A549 (cell line): ENCODE results near the gene CLTRN. TPM values are rescaled to one million over a fixed set of nuclear protein-coding genes. Genes with fewer than 3 reads are reported as not detected.
"Not testable (repeated sequence)": the region's sequence is repeated elsewhere in the genome, so short reads cannot be mapped to it uniquely, and the experiment has no call there.

Experiments
- ATAC-seq, 2 experiments: fragments of 200-7000 bp in 1 of 2; fragments of >200 bp in 1 of 2; cut with Nextera tagmentation in 1 of 2; cut with Tn5 transposase in 1 of 2; 3 replicates each; pipeline versions ENCODE4 v1.8.0 to v1.9.1; 2018 to 2020; ENCODE audit warnings: mild to moderate bottlenecking in 1 of 2, moderate library complexity in 1 of 2
- CTCF ChIA-PET: fragments of 300-600 bp; sonication (Branson Sonifier 250); formaldehyde crosslinking; extraction: SDS; loops from one replicate; lab custom pipeline; 2021; ENCODE audit warnings: antibody characterized with exemption, inconsistent platforms; lab: Yijun Ruan, JAX
- POLR2A ChIA-PET: fragments of 350-600 bp; formaldehyde crosslinking; extraction: SDS; loops from one replicate; lab custom pipeline; 2021; ENCODE audit warnings: antibody characterized with exemption, inconsistent platforms; lab: Yijun Ruan, JAX
- DNase-seq, 2 experiments: peaks; one replicate each; pipeline versions ENCODE4 v3.0.0 to v3.0.0-alpha.2; 2011 to 2016; ENCODE audit warnings: low read depth in 1 of 2, low spot score in 1 of 2
- FAIRE-seq: peaks from 2 replicates; lab custom pipeline; 2011; peaks lifted over from hg19 to GRCh38; lab: Jason Lieb, UNC
- H3K27ac ChIP-seq, 2 experiments: fragments of >200 bp; sonication (Bioruptor Twin); formaldehyde crosslinking; 3 replicates each; pipeline ENCODE4 v1.5.1; 2016 to 2017
- H3K4me1 ChIP-seq: fragments of >200 bp; sonication (Bioruptor Twin); formaldehyde crosslinking; 3 replicates; pipeline ENCODE4 v1.6.1; 2016
- H3K4me2 ChIP-seq: fragments of >200 bp; sonication (Bioruptor Twin); formaldehyde crosslinking; 3 replicates; pipeline ENCODE4 v1.6.1; 2016
- H3K4me3 ChIP-seq: fragments of >200 bp; sonication (Bioruptor Twin); formaldehyde crosslinking; 3 replicates; pipeline ENCODE4 v1.5.1; 2016
- H3K9me3 ChIP-seq: fragments of >200 bp; sonication (Bioruptor Twin); formaldehyde crosslinking; 3 replicates; pipeline ENCODE4 v1.6.1; 2016
- BHLHE40 ChIP-seq: IDR thresholded peaks from 2 replicates; pipeline ENCODE4 v1.6.1; 2012; ENCODE audit warnings: low read depth, low read length, inconsistent platforms
- EHF ChIP-seq: fragments of 250-450 bp; sonication (Bioruptor Pico); IDR thresholded peaks from 2 replicates; pipeline ENCODE4 v1.5.0; 2020; ENCODE audit warnings: mild to moderate bottlenecking
- HDAC2 ChIP-seq: fragments of 200-600 bp; sonication (generic); IDR thresholded peaks from 2 replicates; pipeline ENCODE4 v1.6.1; 2016
- HOXA7 ChIP-seq: fragments of 250-450 bp; sonication (Bioruptor Pico); IDR thresholded peaks from 2 replicates; pipeline ENCODE4 v1.5.0; 2020; ENCODE audit warnings: mild to moderate bottlenecking, moderate library complexity
- JUNB ChIP-seq: fragments of >200 bp; sonication (Bioruptor Twin); formaldehyde crosslinking; IDR thresholded peaks from 2 replicates; pipeline ENCODE4 v1.6.1; 2016
- MAFK ChIP-seq: fragments of 450-650 bp; IDR thresholded peaks from 2 replicates; pipeline ENCODE4 v1.6.1; 2014; ENCODE audit not compliant: partially characterized antibody
- MAX ChIP-seq: IDR thresholded peaks from 2 replicates; pipeline ENCODE4 v1.6.1; 2012
- MAZ ChIP-seq: fragments of 150-350 bp; IDR thresholded peaks from 2 replicates; pipeline ENCODE4 v1.6.1; 2014; ENCODE audit warnings: antibody characterized with exemption, low read depth, low read length, borderline replicate concordance
- NR3C1 ChIP-seq: fragments of >200 bp; sonication (Bioruptor Twin); formaldehyde crosslinking; IDR thresholded peaks from 3 replicates; pipeline ENCODE4 v1.6.1; 2017
- POLR2AphosphoS2 ChIP-seq: conservative IDR thresholded peaks from 2 replicates; pipeline ENCODE4 v1.6.1; 2012; ENCODE audit warnings: low read length, improper control_type of control experiment, inconsistent platforms
- RAD21 ChIP-seq, 2 experiments: fragments of >200 bp in 1 of 2; sonication (Bioruptor Twin) in 1 of 2; formaldehyde crosslinking in 1 of 2; IDR thresholded peaks in 1 of 2; conservative IDR thresholded peaks in 1 of 2; 2 replicates in 1 of 2; 3 replicates in 1 of 2; pipeline ENCODE4 v1.6.1; 2012 to 2018; ENCODE audit warnings: inconsistent platforms in 1 of 2
- ZC3H11A ChIP-seq: fragments of 450-650 bp; IDR thresholded peaks from 2 replicates; pipeline ENCODE4 v1.6.1; 2014; ENCODE audit warnings: antibody characterized with exemption, mild to moderate bottlenecking
- WGBS: methylation state at CpG from one replicate; pipeline ENCODE4 v1.1.6; 2017; ENCODE audit errors: missing lambda C conversion rate; 5-methylcytosine and 5-hydroxymethylcytosine counted together
- polyA plus RNA-seq, 4 experiments: library from polyadenylated mRNA; depleted of rRNA in 3 of 4; stranded (reverse); fragments of >200 nt; fragmentation: RNase III in 1 of 4; extraction: RNeasy Plus Mini Kit Qiagen cat#74134 plus additional on column Dnase treatment in 1 of 4; gene quantifications; 2 replicates in 3 of 4; 3 replicates in 1 of 4; pipeline ENCODE4 v1.2.3, GENCODE V29; 2011 to 2017
- TF ChIP-seq, protein P1 (sequence below): IDR thresholded peaks from 2 replicates; pipeline ENCODE4 v1.6.1; 2012; ENCODE audit warnings: low read depth, borderline replicate concordance
- TF ChIP-seq, protein P2 (sequence below): fragments of 250-450 bp; sonication (Bioruptor Pico); IDR thresholded peaks from 2 replicates; pipeline ENCODE4 v1.5.0; 2020; ENCODE audit warnings: low read depth, mild to moderate bottlenecking, moderate library complexity
- TF ChIP-seq, protein P3 (sequence below): fragments of 450-650 bp; IDR thresholded peaks from 2 replicates; pipeline ENCODE4 v1.6.1; 2014; ENCODE audit warnings: antibody characterized with exemption

CLTRN gene
- polyA plus RNA-seq, 2 of the 4 experiments (the other 2 are of a cell fraction) = 0.46 to 2.5 TPM

DNA sequence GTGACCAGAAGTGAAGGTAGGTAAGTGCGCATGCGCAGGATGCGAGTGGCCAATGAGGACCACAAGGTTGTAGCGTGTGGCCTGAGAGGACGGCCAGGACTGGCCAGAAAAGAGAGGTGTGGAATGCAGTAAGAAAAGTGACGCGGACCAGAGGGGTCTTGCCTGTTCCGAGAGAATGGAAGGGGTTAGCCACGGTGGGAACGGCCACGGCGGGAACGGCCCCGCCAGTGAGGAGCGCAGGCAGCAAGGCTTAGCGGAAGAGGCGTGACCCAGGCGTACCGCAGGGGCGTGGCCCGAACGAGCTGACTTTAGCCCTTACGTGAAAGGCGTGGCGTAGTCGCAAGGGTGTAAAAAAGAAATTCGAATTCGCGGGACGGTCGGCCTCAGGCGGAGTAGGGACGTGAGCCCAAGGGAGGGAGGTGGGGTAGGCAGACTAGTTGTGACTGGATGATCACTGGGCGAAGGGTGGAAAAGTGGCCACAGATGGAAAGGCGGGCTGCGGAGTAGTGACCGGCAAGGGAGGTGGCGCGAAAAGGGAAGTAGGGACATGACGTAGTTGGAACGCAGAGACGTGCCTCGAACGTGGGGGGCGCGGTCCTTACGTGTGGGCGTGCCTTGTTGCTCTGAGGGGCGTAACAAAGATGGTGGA, 10.4 kb upstream of the CLTRN start (continued):
- TF ChIP-seq MAZ = no peak
- TF ChIP-seq, all 56 proteins: peak for 7

- peak overlapping the region; percentile 65 for H3K4me3 ChIP-seq
- ChIA-PET CTCF (interaction anchor here (0.9 to 1.7 kb wide), 2 partner anchors 13 to 325 kb away, joined by 3 to 4 read pairs; no protein-coding TSS in a partner anchor), POLR2A (interaction anchor here (1.0 to 1.6 kb wide), 6 partner anchors 14 to 1645 kb away, joined by 3 to 8 read pairs (median 4); partner anchors contain the start of genes CA5B, CTPS2, GEMIN8 and PIR)
- FAIRE-seq (peak; percentile 99), ATAC-seq (no peak), DNase-seq (no peak)
- H3K27ac ChIP-seq = peak overlapping the region; percentile 98 to 100
- peaks cover 14% of the 10 kb centered on the region; the same call in 1 of the 3 replicates for H3K4me1 ChIP-seq
- peak overlapping the region; percentile 83 for H3K4me2 ChIP-seq
- under 1% methylated on average over 13 of the region's 13 CpGs for WGBS
- H3K9me3 ChIP-seq = no peaks in the 10 kb centered on the region
- TF ChIP-seq MAFK = no peak
- TF ChIP-seq, protein P1, sequence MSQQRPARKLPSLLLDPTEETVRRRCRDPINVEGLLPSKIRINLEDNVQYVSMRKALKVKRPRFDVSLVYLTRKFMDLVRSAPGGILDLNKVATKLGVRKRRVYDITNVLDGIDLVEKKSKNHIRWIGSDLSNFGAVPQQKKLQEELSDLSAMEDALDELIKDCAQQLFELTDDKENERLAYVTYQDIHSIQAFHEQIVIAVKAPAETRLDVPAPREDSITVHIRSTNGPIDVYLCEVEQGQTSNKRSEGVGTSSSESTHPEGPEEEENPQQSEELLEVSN = peak; percentile 91
- peak; percentile 86 for TF ChIP-seq MAX
- TF ChIP-seq, all 56 proteins: peak for 2
Measured at GRCh38 chrX:15674514-15674840, 9.9 kb upstream of the CLTRN start.

DNA sequence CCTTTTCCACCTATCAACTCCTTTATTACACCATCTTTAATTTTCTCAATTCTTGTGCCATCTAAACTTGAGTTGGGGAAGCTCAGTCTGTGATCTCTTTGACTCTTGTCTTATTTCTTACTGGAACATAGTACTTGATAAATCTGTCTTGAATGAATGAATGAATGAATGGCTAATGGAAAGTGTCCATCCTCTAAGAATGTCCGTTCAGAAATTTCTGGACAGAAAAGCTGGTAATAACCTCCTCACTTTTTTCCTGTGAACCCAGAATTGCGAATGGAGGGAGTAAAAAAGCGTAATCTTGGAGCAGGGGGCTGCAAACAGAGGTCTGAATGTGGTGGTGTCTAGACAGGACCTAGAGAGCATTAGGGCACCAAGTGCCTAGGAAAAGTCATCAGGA, 9.4 kb upstream of the CLTRN start:
- Histone ChIP-seq H3K4me1 (peaks cover 14% of the 10 kb centered on the region; the same call in 1 of the 3 replicates), H3K4me2 (peak overlapping the region; percentile 83), H3K9me3 (no peaks in the 10 kb centered on the region), H3K27ac (peak overlapping the region; percentile 98 to 100), H3K4me3 (peak overlapping the region; percentile 65)
- POLR2A ChIA-PET = interaction anchor here (1.0 to 1.6 kb wide), 2 partner anchors 13 to 180 kb away, joined by 3 read pairs; no protein-coding TSS in a partner anchor
- CTCF ChIA-PET = interaction anchor here (0.9 to 1.7 kb wide), 2 partner anchors 13 to 325 kb away, joined by 3 to 4 read pairs; no protein-coding TSS in a partner anchor
- TF ChIP-seq HDAC2 = no peak
- WGBS = 67% methylated on average over 3 of the region's 3 CpGs
- no peak for DNase-seq
- FAIRE-seq = no peak
- no peak for ATAC-seq

DNA sequence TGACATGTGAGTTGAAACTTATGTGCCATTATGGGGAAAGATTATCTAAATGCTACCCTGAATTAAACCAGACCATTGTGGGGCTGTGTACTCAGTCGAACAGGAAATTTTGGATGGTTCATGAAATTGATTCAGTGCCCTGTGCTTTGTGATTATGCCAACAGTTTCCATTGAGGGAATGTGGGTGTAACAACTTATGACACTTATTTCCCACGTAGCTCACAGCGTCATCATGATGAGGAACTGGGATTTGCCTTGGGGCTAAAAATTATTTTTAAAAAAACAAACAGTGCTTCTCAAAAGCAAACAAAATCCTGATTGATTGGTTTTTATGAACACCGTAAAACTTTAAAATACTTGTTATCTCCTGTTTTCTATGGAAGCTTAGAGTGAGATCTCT, 8.3 kb upstream of the CLTRN start:
- WGBS = 84% methylated on average over 4 of the region's 4 CpGs
- H3K4me1 ChIP-seq = peaks cover 14% of the 10 kb centered on the region; the same call in 1 of the 3 replicates
- FAIRE-seq (no peak), DNase-seq (no peak), ATAC-seq (no peak)
- H3K4me2 ChIP-seq = no peak overlapping the region
- ChIA-PET CTCF (no interaction called here), POLR2A (no interaction called here)
- TF ChIP-seq POLR2AphosphoS2 (no peak), JUNB (no peak), HOXA7 (CRISPR knock-in tag) (no peak), BHLHE40 (no peak)
- TF ChIP-seq, protein P2, sequence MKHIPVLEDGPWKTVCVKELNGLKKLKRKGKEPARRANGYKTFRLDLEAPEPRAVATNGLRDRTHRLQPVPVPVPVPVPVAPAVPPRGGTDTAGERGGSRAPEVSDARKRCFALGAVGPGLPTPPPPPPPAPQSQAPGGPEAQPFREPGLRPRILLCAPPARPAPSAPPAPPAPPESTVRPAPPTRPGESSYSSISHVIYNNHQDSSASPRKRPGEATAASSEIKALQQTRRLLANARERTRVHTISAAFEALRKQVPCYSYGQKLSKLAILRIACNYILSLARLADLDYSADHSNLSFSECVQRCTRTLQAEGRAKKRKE (CRISPR knock-in tag) = no peak
- TF ChIP-seq, protein P3, sequence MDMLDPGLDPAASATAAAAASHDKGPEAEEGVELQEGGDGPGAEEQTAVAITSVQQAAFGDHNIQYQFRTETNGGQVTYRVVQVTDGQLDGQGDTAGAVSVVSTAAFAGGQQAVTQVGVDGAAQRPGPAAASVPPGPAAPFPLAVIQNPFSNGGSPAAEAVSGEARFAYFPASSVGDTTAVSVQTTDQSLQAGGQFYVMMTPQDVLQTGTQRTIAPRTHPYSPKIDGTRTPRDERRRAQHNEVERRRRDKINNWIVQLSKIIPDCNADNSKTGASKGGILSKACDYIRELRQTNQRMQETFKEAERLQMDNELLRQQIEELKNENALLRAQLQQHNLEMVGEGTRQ = no peak
- TF ChIP-seq, protein P1 = no peak
- H3K27ac ChIP-seq = no peak overlapping the region
- H3K9me3 ChIP-seq = no peaks in the 10 kb centered on the region
- no peak overlapping the region for H3K4me3 ChIP-seq

DNA sequence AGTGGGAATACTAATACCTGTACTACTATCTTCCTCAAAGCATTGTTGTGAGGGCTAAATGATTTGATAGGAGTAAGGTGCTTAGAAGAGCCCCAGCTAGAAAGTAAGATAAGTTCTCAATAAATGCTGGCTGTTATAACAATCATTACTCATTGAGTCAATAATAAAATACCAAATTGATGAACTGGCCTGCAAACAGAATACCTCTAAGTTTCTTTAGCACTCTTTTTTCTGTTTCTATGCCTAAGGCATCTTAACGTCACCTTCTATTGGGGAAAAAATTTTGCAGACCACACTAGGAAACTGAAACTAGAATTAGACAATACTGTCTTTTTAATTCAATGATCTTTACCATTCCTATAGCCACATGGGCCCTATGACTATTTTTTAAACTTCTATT, 1.2 kb downstream of the CLTRN start:
- no peak for ATAC-seq
- DNase-seq = no peak
- Histone ChIP-seq H3K4me3 (no peak overlapping the region), H3K27ac (no peak overlapping the region), H3K4me2 (0 out of 3 replicates have a peak overlapping the region, but pooled peaks have one; percentile 18), H3K4me1 (peaks cover 7% of the 10 kb centered on the region; the same call in 2 of the 3 replicates), H3K9me3 (no peaks in the 10 kb centered on the region)
- no peak for TF ChIP-seq EHF (CRISPR knock-in tag)
- no peak for TF ChIP-seq RAD21 (conservative IDR thresholded peaks at IDR 0.05 in 1 of 2, IDR thresholded peaks at IDR 0.05 in 1 of 2)
- TF ChIP-seq NR3C1 = no peak
- TF ChIP-seq ZC3H11A = no peak
- FAIRE-seq = no peak
- ChIA-PET CTCF (no interaction called here), POLR2A (no interaction called here)
- WGBS = 39% methylated on average over 1 of the region's 1 CpG

- CTCF ChIA-PET, ATAC-seq, POLR2A ChIA-PET, H3K4me1 ChIP-seq, H3K27ac ChIP-seq, H3K4me3 ChIP-seq, DNase-seq, H3K4me2 ChIP-seq, FAIRE-seq, H3K9me3 ChIP-seq: not testable (repeated sequence)
- WGBS = 56% methylated on average over 5 of the region's 6 CpGs
Measured at GRCh38 chrX:15654804-15655203, 9.8 kb downstream of the CLTRN start.
